Measurements from ENCODE around the gene PRC1. TPM values are rescaled to one million over a fixed set of nuclear protein-coding genes. Genes with fewer than 3 reads are reported as not detected.

PRC1 gene
- total and polyA plus RNA-seq, 5 donors: 5.1 to 8.7 (median 5.7) TPM

- intact Hi-C loops (cut with DNase I): no loop called here
- Histone ChIP-seq H3K4me3 (ENCODE audit: low read length) (no peak overlapping the region), H3K9me3 (ENCODE audit: control insufficient read depth, low read length) (no peaks in the 10 kb centered on the region), H3K27me3 (ENCODE audit: control insufficient read depth, insufficient read depth) (no peaks in the 10 kb centered on the region), H3K4me1 (ENCODE audit: control insufficient read depth, insufficient read depth, low read length) (no peaks in the 10 kb centered on the region), H3K27ac (ENCODE audit: low read length) (no peak overlapping the region)
- WGBS: 90% methylated on average over 7 of the region's 7 CpGs
- no peak for DNase-seq
- no peak for ATAC-seq
Observed at GRCh38 chr15:90989040-90989768, 5.1 kb downstream of the PRC1 start.

GRCh38 chr15:90988296-90988695 lies 6.0 kb downstream of the PRC1 start:
- H3K9me3 ChIP-seq (ENCODE audit: control insufficient read depth, low read length): no peaks in the 10 kb centered on the region
- ATAC-seq: no peak
- DNase-seq: no peak
- no peaks in the 10 kb centered on the region for H3K27me3 ChIP-seq (ENCODE audit: control insufficient read depth, insufficient read depth)
- intact Hi-C loops (cut with DNase I): no loop called here
- 56% methylated on average over 6 of the region's 6 CpGs for WGBS
- no peak overlapping the region for H3K4me3 ChIP-seq (ENCODE audit: low read length)
- no peak overlapping the region for H3K27ac ChIP-seq (ENCODE audit: low read length)
- H3K4me1 ChIP-seq (ENCODE audit: control insufficient read depth, insufficient read depth, low read length): no peaks in the 10 kb centered on the region

- H3K27me3 ChIP-seq (ENCODE audit: control insufficient read depth, insufficient read depth): no peaks in the 10 kb centered on the region
- no peak for DNase-seq
- intact Hi-C loops (cut with DNase I): no loop called here
- H3K27ac ChIP-seq (ENCODE audit: low read length): no peak overlapping the region
- H3K4me3 ChIP-seq (ENCODE audit: low read length): no peak overlapping the region
- H3K9me3 ChIP-seq (ENCODE audit: control insufficient read depth, low read length): no peaks in the 10 kb centered on the region
- no peak for ATAC-seq
- H3K4me1 ChIP-seq (ENCODE audit: control insufficient read depth, insufficient read depth, low read length): no peaks in the 10 kb centered on the region
- WGBS: 66% methylated on average over 7 of the region's 7 CpGs
Observed at GRCh38 chr15:90987561-90988141, 6.7 kb downstream of the PRC1 start.

GRCh38 chr15:90986790-90987507 lies 7.4 kb downstream of the PRC1 start:
- WGBS: 92% methylated on average over 11 of the region's 11 CpGs
- H3K4me3 ChIP-seq (ENCODE audit: low read length): no peak overlapping the region
- no peaks in the 10 kb centered on the region for H3K9me3 ChIP-seq (ENCODE audit: control insufficient read depth, low read length)
- H3K4me1 ChIP-seq (ENCODE audit: control insufficient read depth, insufficient read depth, low read length): no peaks in the 10 kb centered on the region
- no peak overlapping the region for H3K27ac ChIP-seq (ENCODE audit: low read length)
- DNase-seq: no peak
- no peak for ATAC-seq
- H3K27me3 ChIP-seq (ENCODE audit: control insufficient read depth, insufficient read depth): no peaks in the 10 kb centered on the region
- intact Hi-C loops (cut with DNase I): no loop called here

GRCh38 chr15:90982135-90982534 lies 12.2 kb downstream of the PRC1 start:
- H3K4me3 ChIP-seq (ENCODE audit: low read length): no peak overlapping the region
- DNase-seq (no peak), ATAC-seq (no peak)
- H3K9me3 ChIP-seq (ENCODE audit: control insufficient read depth, low read length): no peaks in the 10 kb centered on the region
- H3K27ac ChIP-seq (ENCODE audit: low read length): no peak overlapping the region
- intact Hi-C loops (cut with DNase I): no loop called here
- H3K4me1 ChIP-seq (ENCODE audit: control insufficient read depth, insufficient read depth, low read length): no peaks in the 10 kb centered on the region
- H3K27me3 ChIP-seq (ENCODE audit: control insufficient read depth, insufficient read depth): no peaks in the 10 kb centered on the region
- 92% methylated on average over 5 of the region's 5 CpGs for WGBS

GRCh38 chr15:90981681-90982080 lies 12.7 kb downstream of the PRC1 start:
- H3K9me3 ChIP-seq (ENCODE audit: control insufficient read depth, low read length): no peaks in the 10 kb centered on the region
- H3K27ac ChIP-seq (ENCODE audit: low read length): no peak overlapping the region
- intact Hi-C loops (cut with DNase I): no loop called here
- no peak for DNase-seq
- no peaks in the 10 kb centered on the region for H3K4me1 ChIP-seq (ENCODE audit: control insufficient read depth, insufficient read depth, low read length)
- H3K4me3 ChIP-seq (ENCODE audit: low read length): no peak overlapping the region
- WGBS: 95% methylated on average over 6 of the region's 6 CpGs
- no peaks in the 10 kb centered on the region for H3K27me3 ChIP-seq (ENCODE audit: control insufficient read depth, insufficient read depth)
- ATAC-seq: no peak

- H3K27me3 ChIP-seq (ENCODE audit: control insufficient read depth, insufficient read depth): no peaks in the 10 kb centered on the region
- no peak overlapping the region for H3K27ac ChIP-seq (ENCODE audit: low read length)
- no peaks in the 10 kb centered on the region for H3K4me1 ChIP-seq (ENCODE audit: control insufficient read depth, insufficient read depth, low read length)
- intact Hi-C loops (cut with DNase I): no loop called here
- ATAC-seq (no peak), DNase-seq (no peak)
- WGBS: 64% methylated on average over 1 of the region's 1 CpG
- H3K4me3 ChIP-seq (ENCODE audit: low read length): no peak overlapping the region
- no peaks in the 10 kb centered on the region for H3K9me3 ChIP-seq (ENCODE audit: control insufficient read depth, low read length)
Observed at GRCh38 chr15:90979582-90979981, 14.8 kb downstream of the PRC1 start.

- no peak overlapping the region for H3K4me3 ChIP-seq (ENCODE audit: low read length)
- no peak for DNase-seq
- no peak overlapping the region for H3K27ac ChIP-seq (ENCODE audit: low read length)
- H3K4me1 ChIP-seq (ENCODE audit: control insufficient read depth, insufficient read depth, low read length): no peaks in the 10 kb centered on the region
- no peak for ATAC-seq
- 96% methylated on average over 21 of the region's 21 CpGs for WGBS
- intact Hi-C loops (cut with DNase I): no loop called here
- no peaks in the 10 kb centered on the region for H3K9me3 ChIP-seq (ENCODE audit: control insufficient read depth, low read length)
- H3K27me3 ChIP-seq (ENCODE audit: control insufficient read depth, insufficient read depth): no peaks in the 10 kb centered on the region
Observed at GRCh38 chr15:90974216-90974615, 20.1 kb downstream of the PRC1 start.

- Histone ChIP-seq H3K4me3 (ENCODE audit: low read length) (no peak overlapping the region), H3K27ac (ENCODE audit: low read length) (no peak overlapping the region), H3K4me1 (ENCODE audit: control insufficient read depth, insufficient read depth, low read length) (no peaks in the 10 kb centered on the region), H3K27me3 (ENCODE audit: control insufficient read depth, insufficient read depth) (no peaks in the 10 kb centered on the region), H3K9me3 (ENCODE audit: control insufficient read depth, low read length) (no peaks in the 10 kb centered on the region)
- DNase-seq (no peak), ATAC-seq (no peak)
- intact Hi-C loops (cut with DNase I): no loop called here
- WGBS: 97% methylated on average over 5 of the region's 5 CpGs
Observed at GRCh38 chr15:90972133-90972532, 22.2 kb downstream of the PRC1 start.

GRCh38 chr15:90970274-90970673 lies 24.1 kb downstream of the PRC1 start:
- H3K4me3 ChIP-seq (ENCODE audit: low read length): no peak overlapping the region
- DNase-seq (no peak), ATAC-seq (no peak)
- no peak overlapping the region for H3K27ac ChIP-seq (ENCODE audit: low read length)
- no peaks in the 10 kb centered on the region for H3K27me3 ChIP-seq (ENCODE audit: control insufficient read depth, insufficient read depth)
- no peaks in the 10 kb centered on the region for H3K4me1 ChIP-seq (ENCODE audit: control insufficient read depth, insufficient read depth, low read length)
- H3K9me3 ChIP-seq (ENCODE audit: control insufficient read depth, low read length): no peaks in the 10 kb centered on the region
- 89% methylated on average over 7 of the region's 7 CpGs for WGBS
- intact Hi-C loops (cut with DNase I): no loop called here

- WGBS: 93% methylated on average over 1 of the region's 1 CpG
- H3K27me3 ChIP-seq (ENCODE audit: control insufficient read depth, insufficient read depth): no peaks in the 10 kb centered on the region
- no peak overlapping the region for H3K27ac ChIP-seq (ENCODE audit: low read length)
- no peaks in the 10 kb centered on the region for H3K4me1 ChIP-seq (ENCODE audit: control insufficient read depth, insufficient read depth, low read length)
- intact Hi-C loops (cut with DNase I): loop anchor here in 1 of 4 donors (10.0 kb wide), 1 partner anchor 296 kb away; no protein-coding TSS in a partner anchor
- no peak for ATAC-seq
- H3K4me3 ChIP-seq (ENCODE audit: low read length): no peak overlapping the region
- DNase-seq: no peak
- no peaks in the 10 kb centered on the region for H3K9me3 ChIP-seq (ENCODE audit: control insufficient read depth, low read length)
Observed at GRCh38 chr15:90968434-90968833, 25.9 kb downstream of the PRC1 start.
